GM23338 (cell line): Measurements from ENCODE around the gene METTL6. TPM values are rescaled to one million over a fixed set of nuclear protein-coding genes. Genes with fewer than 3 reads are reported as not detected.

Experiments used
- ATAC-seq: fragments of 200-7000 bp; cut with Tn5 transposase; 3 replicates; pipeline ENCODE4 v1.9.1; 2020
- DNase-seq: peaks from one replicate; pipeline ENCODE4 v3.0.0-alpha.2; 2015; ENCODE audit warnings: low spot score
- H2AFZ ChIP-seq: fragments of 200-600 bp; sonication (generic); 2 replicates; pipeline ENCODE4 v1.8.0; 2016; ENCODE audit warnings: antibody characterized with exemption, mild to moderate bottlenecking, moderate library complexity
- H3F3A ChIP-seq: fragments of 200-600 bp; sonication (generic); replicated peaks from 2 replicates; pipeline ENCODE4 v1.8.0; 2017; ENCODE audit warnings: antibody characterized with exemption, mixed run types, low read depth
- H3K27ac ChIP-seq: fragments of 200-600 bp; sonication (generic); 2 replicates; pipeline ENCODE4 v1.6.1; 2016; ENCODE audit warnings: low read depth
- H3K27me3 ChIP-seq: fragments of 200-600 bp; sonication (generic); 2 replicates; pipeline ENCODE4 v1.8.0; 2016; ENCODE audit warnings: mild to moderate bottlenecking, mixed run types, moderate library complexity; ENCODE audit not compliant: insufficient read depth
- H3K36me3 ChIP-seq: fragments of 200-600 bp; sonication (generic); 2 replicates; pipeline ENCODE4 v1.8.0; 2016; ENCODE audit warnings: mild to moderate bottlenecking; ENCODE audit not compliant: insufficient read depth
- H3K4me1 ChIP-seq: fragments of 200-600 bp; sonication (generic); 2 replicates; pipeline ENCODE4 v1.8.0; 2016; ENCODE audit warnings: mild to moderate bottlenecking, moderate library complexity; ENCODE audit not compliant: insufficient read depth
- H3K4me2 ChIP-seq: fragments of 200-600 bp; sonication (generic); 2 replicates; pipeline ENCODE4 v1.7.1; 2017; ENCODE audit warnings: mixed run types
- H3K4me3 ChIP-seq: fragments of 200-600 bp; sonication (generic); 2 replicates; pipeline ENCODE4 v1.6.1; 2016; ENCODE audit warnings: mixed run types
- H3K79me2 ChIP-seq: fragments of 200-600 bp; sonication (generic); replicated peaks from 2 replicates; pipeline ENCODE4 v1.8.0; 2017; ENCODE audit warnings: mild to moderate bottlenecking; ENCODE audit not compliant: insufficient read depth
- H3K9me2 ChIP-seq: fragments of 200-600 bp; sonication (generic); 2 replicates; pipeline ENCODE4 v1.8.0; 2017; ENCODE audit not compliant: insufficient read depth
- H4K20me1 ChIP-seq: fragments of 200-600 bp; sonication (generic); replicated peaks from 2 replicates; pipeline ENCODE4 v1.8.0; 2017; ENCODE audit warnings: mild to moderate bottlenecking; ENCODE audit not compliant: insufficient read depth
- H3K27ac Mint-ChIP-seq: 2 replicates; pipeline ENCODE4 v1.8.0; 2020; ENCODE audit warnings: inconsistent platforms, mild to moderate bottlenecking, moderate library complexity, mixed read lengths
- H3K27me3 Mint-ChIP-seq: 3 replicates; pipeline ENCODE4 v1.8.0; 2022; ENCODE audit warnings: low read depth, mild to moderate bottlenecking, moderate library complexity, mixed read lengths, inconsistent platforms; ENCODE audit not compliant: insufficient read depth, poor library complexity
- H3K36me3 Mint-ChIP-seq: 3 replicates; pipeline ENCODE4 v1.8.0; 2021; ENCODE audit warnings: low read depth, mild to moderate bottlenecking, inconsistent platforms, moderate library complexity, mixed read lengths
- H3K4me1 Mint-ChIP-seq: 3 replicates; pipeline ENCODE4 v1.8.0; 2020; ENCODE audit warnings: mild to moderate bottlenecking, inconsistent platforms, mixed read lengths
- H3K4me3 Mint-ChIP-seq: 3 replicates; pipeline ENCODE4 v1.8.0; 2021; ENCODE audit warnings: moderate library complexity, mild to moderate bottlenecking, inconsistent platforms, mixed read lengths
- H3K9me3 Mint-ChIP-seq: 3 replicates; pipeline ENCODE4 v1.8.0; 2020; ENCODE audit warnings: moderate library complexity, mild to moderate bottlenecking, inconsistent platforms, mixed read lengths
- CREB1 ChIP-seq: fragments of 250-450 bp; sonication (Bioruptor Pico); IDR thresholded peaks from 2 replicates; pipeline ENCODE4 v1.5.0; 2020; ENCODE audit warnings: low read depth, mild to moderate bottlenecking, moderate library complexity
- CTCF ChIP-seq, 2 experiments: fragments of 200-600 bp in 1 of 2; sonication (generic) in 1 of 2; conservative IDR thresholded peaks; 2 replicates each; pipeline versions ENCODE4 v1.5.1 to v1.6.1; 2016 to 2017; ENCODE audit warnings: antibody characterized with exemption in 2 of 2, low read depth in 2 of 2, mild to moderate bottlenecking in 2 of 2, moderate library complexity in 1 of 2
- ETS1 ChIP-seq: IDR thresholded peaks from 2 replicates; pipeline ENCODE4 v1.6.1; 2016; ENCODE audit warnings: antibody characterized with exemption
- EZH2phosphoT487 ChIP-seq: fragments of 200-600 bp; sonication (generic); IDR thresholded peaks from one replicate; pipeline ENCODE4 v1.8.1; 2018; ENCODE audit warnings: antibody characterized with exemption; ENCODE audit not compliant: unreplicated experiment
- JUNB ChIP-seq: IDR thresholded peaks from one replicate; pipeline ENCODE4 v1.6.1; 2016; ENCODE audit warnings: antibody characterized with exemption; ENCODE audit not compliant: unreplicated experiment
- POLR2AphosphoS5 ChIP-seq: IDR thresholded peaks from 2 replicates; pipeline ENCODE4 v1.6.1; 2016; ENCODE audit warnings: antibody characterized with exemption, low read depth
- REST ChIP-seq: IDR thresholded peaks from one replicate; pipeline ENCODE4 v1.6.1; 2018; ENCODE audit warnings: antibody characterized with exemption; ENCODE audit not compliant: unreplicated experiment
- STAT1 ChIP-seq: IDR thresholded peaks from one replicate; pipeline ENCODE4 v1.6.1; 2016; ENCODE audit warnings: antibody characterized with exemption; ENCODE audit not compliant: unreplicated experiment
- ZNF114 ChIP-seq: fragments of 250-450 bp; sonication (Bioruptor Pico); IDR thresholded peaks from 2 replicates; pipeline ENCODE4 v1.5.0; 2020; ENCODE audit warnings: mild to moderate bottlenecking, moderate library complexity
- ZNF331 ChIP-seq: fragments of 250-450 bp; sonication (Bioruptor Pico); IDR thresholded peaks from 2 replicates; pipeline ENCODE4 v1.5.0; 2020; ENCODE audit warnings: low read depth, mild to moderate bottlenecking, moderate library complexity
- polyA plus RNA-seq: library from polyadenylated mRNA; unstranded; fragments of >200 nt; fragmentation: Nextera tagmentation; extraction: Ambion mirVana; gene quantifications from 2 replicates; pipeline ENCODE4 v1.2.1, GENCODE V29; 2016
- total RNA-seq: library from RNA; depleted of rRNA; stranded (reverse); fragments of >200 nt; shearing (Covaris generic); gene quantifications from 2 replicates; pipeline ENCODE4 v1.2.3, GENCODE V29; 2014

The METTL6 gene
- total and polyA plus RNA-seq, 2 experiments from 2014 or later, result 15.1 to 17.8 TPM

- ATAC-seq (no peak), DNase-seq (no peak)
- no peaks in the 10 kb centered on the region for H3K27me3 ChIP-seq
- no peak overlapping the region for H3K4me3 Mint-ChIP-seq
- H3K27me3 Mint-ChIP-seq, result peaks cover 4% of the 10 kb centered on the region
- no peak overlapping the region for H3K4me3 ChIP-seq
- H3F3A ChIP-seq, result no peaks in the 10 kb centered on the region
- no peak overlapping the region for H3K27ac Mint-ChIP-seq
- H3K27ac ChIP-seq, result no peak overlapping the region
- H3K4me1 ChIP-seq, result no peaks in the 10 kb centered on the region; the same call in 1 of the 2 replicates
- H3K36me3 ChIP-seq, result no peaks in the 10 kb centered on the region
- H4K20me1 ChIP-seq, result no peaks in the 10 kb centered on the region
- no peak overlapping the region for H2AFZ ChIP-seq
- H3K79me2 ChIP-seq, result no peaks in the 10 kb centered on the region
- peaks cover 5% of the 10 kb centered on the region; the same call in 2 of the 3 replicates for H3K4me1 Mint-ChIP-seq
- H3K36me3 Mint-ChIP-seq, result 0 out of 3 replicates have a peak, but pooled peaks cover 3% of the 10 kb centered on the region
- no peaks in the 10 kb centered on the region for H3K9me2 ChIP-seq
- peaks cover 11% of the 10 kb centered on the region for H3K9me3 Mint-ChIP-seq
- H3K4me2 ChIP-seq, result no peak overlapping the region
- TF ChIP-seq ETS1 (no peak), ZNF114 (CRISPR knock-in tag) (no peak), CREB1 (CRISPR knock-in tag) (no peak), ZNF331 (CRISPR knock-in tag) (no peak), JUNB (no peak), EZH2phosphoT487 (no peak), CTCF (conservative IDR thresholded peaks at IDR 0.05; ENCODE audit: low read depth in 2 of 2) (no peak), POLR2AphosphoS5 (no peak), REST (no peak), STAT1 (no peak)
Measured at GRCh38 chr3:15380980-15381890, 46.1 kb downstream of the METTL6 start.
